NCI-H2107 (cell line): ENCODE measurements around the gene STARD7.
"Not testable (repeated sequence)": the region's sequence is repeated elsewhere in the genome, so short reads cannot be mapped to it uniquely, and the experiment has no call there.

ENCODE experiments used
- DNase-seq: peaks from one replicate; lab custom pipeline; 2025; lab: John Stamatoyannopoulos, UW

The STARD7 gene

GRCh38 chr2:96233880-96234316, 25.3 kb upstream of the STARD7 start:
- DNase-seq, result no peak

GRCh38 chr2:96233436-96233835, 24.8 kb upstream of the STARD7 start:
- no peak for DNase-seq

GRCh38 chr2:96231316-96231715, 22.7 kb upstream of the STARD7 start:
- no peak for DNase-seq

GRCh38 chr2:96225016-96225533, 16.4 kb upstream of the STARD7 start:
- no peak for DNase-seq

GRCh38 chr2:96221106-96221505, 12.5 kb upstream of the STARD7 start:
- DNase-seq, result not testable (repeated sequence)

GRCh38 chr2:96219959-96220358, 11.3 kb upstream of the STARD7 start:
- not testable (repeated sequence) for DNase-seq

GRCh38 chr2:96218508-96219131, 10.0 kb upstream of the STARD7 start:
- no peak for DNase-seq

GRCh38 chr2:96214554-96214953, 5.9 kb upstream of the STARD7 start:
- DNase-seq, result no peak

GRCh38 chr2:96213379-96213778, 4.8 kb upstream of the STARD7 start:
- no peak for DNase-seq

GRCh38 chr2:96212339-96212738, 3.7 kb upstream of the STARD7 start:
- DNase-seq, result no peak

GRCh38 chr2:96209729-96210085, 1.1 kb upstream of the STARD7 start:
- no peak for DNase-seq

GRCh38 chr2:96209011-96209728, 543 bp upstream of the STARD7 start:
- DNase-seq, result no peak

- DNase-seq, result no peak
Observed at GRCh38 chr2:96207774-96208142, 869 bp downstream of the STARD7 start.

- DNase-seq, result no peak
Observed at GRCh38 chr2:96207073-96207773, 1.4 kb downstream of the STARD7 start.

GRCh38 chr2:96205888-96206287, 2.7 kb downstream of the STARD7 start:
- DNase-seq, result no peak

GRCh38 chr2:96204836-96205624, 3.6 kb downstream of the STARD7 start:
- no peak for DNase-seq

GRCh38 chr2:96203130-96204028, 5.2 kb downstream of the STARD7 start:
- no peak for DNase-seq

- DNase-seq, result no peak
Observed at GRCh38 chr2:96202152-96202854, 6.3 kb downstream of the STARD7 start.

GRCh38 chr2:96201338-96201737, 7.3 kb downstream of the STARD7 start:
- no peak for DNase-seq

- no peak for DNase-seq
Observed at GRCh38 chr2:96198921-96199320, 9.7 kb downstream of the STARD7 start.
